HL-60 (cell line): ENCODE measurements around the gene NYAP1.

Experiments used
- GABPA ChIP-seq: IDR thresholded peaks from 2 replicates; pipeline ENCODE4 v1.6.1; 2012; ENCODE audit warnings: low read depth
- POLR2AphosphoS5 ChIP-seq: IDR thresholded peaks from 2 replicates; pipeline ENCODE4 v1.6.1; 2012; ENCODE audit warnings: low read depth
- REST ChIP-seq: IDR thresholded peaks from 2 replicates; pipeline ENCODE4 v1.6.1; 2012; ENCODE audit warnings: low read depth; ENCODE audit not compliant: insufficient replicate concordance
- SPI1 ChIP-seq: IDR thresholded peaks from 2 replicates; pipeline ENCODE4 v1.6.1; 2012; ENCODE audit warnings: low read depth, mild to moderate bottlenecking, borderline replicate concordance
- TF ChIP-seq, protein P1 (sequence below): IDR thresholded peaks from one replicate; pipeline ENCODE4 v1.5.1; 2011; ENCODE audit warnings: low read length, control low read depth, inconsistent platforms; ENCODE audit not compliant: insufficient read depth

GRCh38 chr7:100489824-100490223 lies 6.1 kb downstream of the NYAP1 start:
- TF ChIP-seq, protein P1, sequence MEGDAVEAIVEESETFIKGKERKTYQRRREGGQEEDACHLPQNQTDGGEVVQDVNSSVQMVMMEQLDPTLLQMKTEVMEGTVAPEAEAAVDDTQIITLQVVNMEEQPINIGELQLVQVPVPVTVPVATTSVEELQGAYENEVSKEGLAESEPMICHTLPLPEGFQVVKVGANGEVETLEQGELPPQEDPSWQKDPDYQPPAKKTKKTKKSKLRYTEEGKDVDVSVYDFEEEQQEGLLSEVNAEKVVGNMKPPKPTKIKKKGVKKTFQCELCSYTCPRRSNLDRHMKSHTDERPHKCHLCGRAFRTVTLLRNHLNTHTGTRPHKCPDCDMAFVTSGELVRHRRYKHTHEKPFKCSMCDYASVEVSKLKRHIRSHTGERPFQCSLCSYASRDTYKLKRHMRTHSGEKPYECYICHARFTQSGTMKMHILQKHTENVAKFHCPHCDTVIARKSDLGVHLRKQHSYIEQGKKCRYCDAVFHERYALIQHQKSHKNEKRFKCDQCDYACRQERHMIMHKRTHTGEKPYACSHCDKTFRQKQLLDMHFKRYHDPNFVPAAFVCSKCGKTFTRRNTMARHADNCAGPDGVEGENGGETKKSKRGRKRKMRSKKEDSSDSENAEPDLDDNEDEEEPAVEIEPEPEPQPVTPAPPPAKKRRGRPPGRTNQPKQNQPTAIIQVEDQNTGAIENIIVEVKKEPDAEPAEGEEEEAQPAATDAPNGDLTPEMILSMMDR: no peak
- TF ChIP-seq GABPA: no peak
- no peak for TF ChIP-seq POLR2AphosphoS5
- TF ChIP-seq REST: no peak
- no peak for TF ChIP-seq SPI1
